ENCODE results near the gene SUMO4.

SUMO4 gene

DNA sequence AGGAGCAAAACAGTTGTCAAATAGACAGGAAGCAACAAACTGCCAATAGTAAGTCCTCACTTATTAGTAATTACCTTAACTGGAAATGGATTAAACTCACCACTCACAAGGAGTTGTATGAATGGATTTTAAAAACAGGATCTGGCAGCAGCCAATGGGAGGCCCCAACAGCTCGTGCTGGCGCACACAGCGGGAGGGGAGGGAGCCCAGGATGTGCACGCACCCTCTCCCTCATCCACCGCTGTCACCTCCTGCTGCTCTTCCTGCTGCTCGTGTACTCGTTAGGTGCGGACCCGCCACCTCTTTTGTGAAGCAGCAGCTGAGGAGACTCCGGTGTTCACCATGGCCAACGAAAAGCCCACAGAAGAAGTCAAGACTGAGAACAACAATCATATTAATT, at the start of gene SUMO4:
Gene SUMO4, plus strand, starts transcription at position 213 of the 400 bp plus-strand sequence. Its CDS starts 130 bp downstream, at position 343.
- no peak for DNase-seq (ENCODE audit: low read depth in 2 of 2)

DNA sequence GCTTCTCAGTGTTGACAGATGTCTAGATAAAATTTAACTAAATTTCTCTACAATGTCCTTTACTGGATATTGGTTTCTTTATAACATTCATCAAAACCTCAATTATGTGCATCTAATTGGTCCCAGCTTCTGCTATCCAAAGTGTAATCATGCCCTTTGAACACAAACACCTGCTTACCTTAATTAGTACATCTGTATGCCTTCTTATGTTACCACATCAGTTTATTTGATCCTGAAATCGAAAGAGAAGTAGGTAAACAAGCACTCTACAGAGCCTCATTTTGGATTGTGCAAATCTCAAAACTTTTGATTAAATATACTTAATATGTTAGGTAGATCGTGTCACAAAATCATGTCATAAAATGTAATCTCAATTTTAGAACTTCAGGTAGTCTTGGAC, 46.1 kb upstream of the SUMO4 start:
- DNase-seq (ENCODE audit: low read depth in 2 of 2) = no peak

DNA sequence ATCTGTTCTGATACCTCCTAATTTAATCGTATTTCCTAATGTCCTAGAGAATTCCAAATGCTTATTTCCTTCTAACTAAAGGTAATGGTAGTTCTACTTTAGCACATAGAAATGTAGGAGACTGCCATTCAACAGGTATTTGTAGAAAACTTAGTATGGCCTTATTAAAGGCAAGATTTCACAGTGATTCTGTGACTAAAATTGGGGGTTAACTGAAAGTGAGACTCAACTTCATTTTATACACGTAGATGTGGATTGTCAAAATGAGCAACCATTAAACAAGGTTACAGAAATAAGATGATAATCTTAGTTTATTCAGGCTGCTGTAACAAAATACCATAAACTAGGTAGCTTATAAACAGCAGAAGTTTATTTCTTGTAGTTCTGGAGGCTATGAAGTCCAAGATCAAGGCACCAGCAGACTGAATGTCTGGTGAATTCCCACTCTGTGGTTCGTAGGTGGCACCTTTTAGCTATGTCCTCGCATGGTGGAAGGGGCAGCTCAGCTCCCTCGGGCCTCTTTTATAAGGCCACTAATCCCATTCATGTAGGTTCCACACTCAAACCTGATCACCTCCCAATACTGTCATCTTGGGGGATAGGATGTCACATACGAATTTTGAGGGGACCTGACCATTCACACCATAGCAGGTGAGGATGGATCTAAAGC, 43.8 kb upstream of the SUMO4 start:
- DNase-seq (ENCODE audit: low read depth in 2 of 2) = no peak

DNA sequence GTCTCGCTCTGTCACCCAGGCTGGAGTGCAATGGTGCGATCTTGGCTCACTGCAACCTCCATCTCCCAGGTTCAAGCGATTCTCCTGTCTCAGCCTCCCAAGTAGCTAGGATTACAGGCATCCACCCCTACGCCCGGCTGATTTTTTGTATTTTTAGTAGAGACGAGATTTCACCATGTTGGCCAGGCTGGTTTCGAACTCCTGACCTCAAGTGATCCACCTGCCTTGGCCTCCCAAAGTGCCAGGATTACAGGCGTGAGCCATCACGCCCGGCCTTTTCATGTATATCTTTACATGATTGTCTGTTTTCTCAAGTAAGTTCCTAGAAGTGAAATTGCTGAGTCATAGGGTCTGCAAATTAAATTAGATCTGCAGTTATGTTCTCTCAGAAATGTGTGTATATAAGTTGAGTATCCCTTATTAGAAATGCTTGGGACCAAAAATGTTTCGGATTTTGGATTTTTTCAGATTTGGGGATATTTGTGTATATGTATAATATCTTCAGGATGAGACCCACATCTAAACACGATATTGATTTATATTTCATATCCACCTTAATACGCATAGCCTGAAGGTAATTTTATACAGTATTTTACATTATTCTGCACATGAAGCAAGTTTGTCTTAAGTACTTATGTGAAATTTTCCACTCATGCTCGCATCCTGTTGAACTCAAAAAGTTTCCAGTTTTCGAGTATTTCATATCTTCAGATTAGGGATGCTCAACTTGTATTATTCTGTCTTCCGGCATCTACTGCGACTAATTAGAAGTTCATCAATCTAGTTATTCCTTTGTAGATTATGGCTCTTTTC, 42.1 kb upstream of the SUMO4 start:
- no peak for DNase-seq (ENCODE audit: low read depth in 2 of 2)

DNA sequence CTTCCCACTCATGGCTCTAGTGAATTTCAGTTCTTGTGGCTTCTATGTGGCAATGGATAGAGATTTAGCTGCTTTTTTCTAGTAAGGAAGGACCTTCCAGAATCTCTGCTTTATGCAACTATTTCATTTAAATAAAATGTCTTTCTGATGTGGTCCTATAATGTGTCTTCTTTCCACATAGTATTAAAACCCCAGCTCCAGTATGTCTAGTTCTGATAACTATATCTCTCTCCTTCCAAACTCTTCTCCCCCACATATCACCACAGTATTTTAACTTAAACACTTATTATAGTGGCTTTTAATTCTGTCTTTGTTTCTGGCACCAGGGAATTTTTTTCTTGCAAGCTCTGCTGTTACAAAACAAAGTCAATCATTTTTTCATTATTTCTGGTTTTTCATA, 40.6 kb upstream of the SUMO4 start:
- no peak for DNase-seq (ENCODE audit: low read depth in 2 of 2)

DNA sequence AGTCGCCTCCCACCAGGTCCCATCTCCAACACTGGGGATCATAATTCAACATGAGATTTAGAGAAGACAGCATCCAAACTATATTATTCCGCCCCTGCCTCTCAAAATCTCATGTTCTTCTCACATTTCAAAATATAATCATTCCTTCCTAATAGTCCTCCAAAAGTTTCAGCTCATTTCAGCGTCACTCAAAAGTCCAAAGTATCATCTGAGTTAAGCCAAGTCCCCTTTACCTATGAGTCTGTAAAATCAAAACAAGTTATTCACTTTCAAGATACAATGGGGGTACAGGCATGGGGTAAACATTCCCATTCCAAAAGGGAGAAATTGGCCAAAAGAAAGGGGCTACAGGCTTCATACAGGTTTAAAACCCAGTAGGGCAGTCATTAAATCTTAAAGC, 39.5 kb upstream of the SUMO4 start:
- DNase-seq (ENCODE audit: low read depth in 2 of 2) = no peak

DNA sequence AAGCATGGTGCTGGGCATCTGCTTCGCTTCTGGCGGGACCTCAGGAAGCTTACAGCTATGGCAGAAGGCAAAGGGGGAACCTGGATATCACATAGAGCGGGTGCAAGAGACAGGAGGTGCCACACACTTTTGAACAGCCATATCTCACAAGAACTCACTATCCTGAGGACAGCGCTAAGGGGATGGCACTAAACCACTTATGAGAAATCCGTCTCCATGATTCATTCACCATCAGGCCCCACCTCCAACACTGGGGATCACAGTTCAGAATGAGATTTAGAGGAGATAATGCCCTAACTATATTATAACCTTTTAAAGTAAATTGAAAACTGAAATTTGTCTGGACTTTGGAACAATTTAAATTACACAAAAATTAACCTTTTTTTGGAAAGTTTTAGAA, 37.8 kb upstream of the SUMO4 start:
- peak in 1 of 2 donors; percentile 13 for DNase-seq (ENCODE audit: low read depth in 2 of 2)

DNA sequence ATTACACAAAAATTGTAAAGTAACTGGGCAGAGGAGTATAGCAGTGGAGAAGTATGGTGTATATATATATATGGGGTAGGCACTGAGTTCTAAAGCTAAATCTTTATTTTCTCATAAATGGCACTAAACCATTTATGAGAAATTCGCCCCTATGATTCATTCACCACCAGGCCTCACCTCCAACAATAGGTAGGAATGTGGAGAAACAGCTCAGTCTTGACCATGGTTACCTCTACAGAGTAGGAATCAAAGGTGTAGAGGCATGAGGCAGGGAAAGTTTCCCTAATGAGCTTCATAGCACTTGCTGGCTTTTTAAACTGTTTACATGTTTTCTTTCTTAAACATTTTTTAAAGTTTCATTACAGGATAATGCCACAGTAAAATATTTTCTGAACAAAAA, 36.9 kb upstream of the SUMO4 start:
- DNase-seq (ENCODE audit: low read depth in 2 of 2) = no peak

DNA sequence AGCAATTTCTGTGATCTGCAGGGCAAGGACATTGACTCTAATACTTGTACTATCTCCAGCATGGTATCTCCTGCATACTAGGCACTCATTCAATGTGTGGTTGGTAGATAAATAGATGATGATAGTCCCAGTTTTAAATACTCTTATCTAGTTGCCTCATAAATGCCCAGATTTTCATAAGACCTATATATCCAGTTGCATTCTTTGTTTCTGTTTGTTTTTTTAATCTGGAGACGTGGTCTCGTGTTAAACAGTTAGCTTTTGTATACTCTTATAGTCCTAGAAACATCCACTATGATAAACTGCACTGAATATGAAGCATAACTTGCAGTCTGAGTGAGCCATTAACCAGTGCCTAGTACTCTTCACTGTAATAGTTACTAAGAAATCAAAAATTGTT, 35.5 kb upstream of the SUMO4 start:
- no peak for DNase-seq (ENCODE audit: low read depth in 2 of 2)

DNA sequence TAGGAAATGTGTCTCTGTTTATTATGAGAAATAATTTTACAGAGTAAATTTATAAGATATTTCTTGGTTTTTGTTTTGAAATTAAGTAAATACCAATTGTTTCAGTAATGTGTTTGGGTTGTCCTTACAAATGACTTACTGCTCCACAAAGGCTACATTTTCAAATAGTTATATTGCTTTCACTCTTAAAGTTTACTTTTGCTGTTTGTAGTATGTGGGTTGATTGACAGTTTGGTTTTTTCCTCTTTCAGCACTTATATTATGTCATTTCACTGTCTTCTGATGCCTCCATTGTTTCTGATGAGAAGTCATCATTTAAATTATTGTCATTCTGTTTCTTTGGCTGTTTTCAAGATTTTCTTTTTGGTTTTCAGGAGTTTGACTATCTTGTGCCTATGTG, 34.9 kb upstream of the SUMO4 start:
- DNase-seq (ENCODE audit: low read depth in 2 of 2) = no peak

DNA sequence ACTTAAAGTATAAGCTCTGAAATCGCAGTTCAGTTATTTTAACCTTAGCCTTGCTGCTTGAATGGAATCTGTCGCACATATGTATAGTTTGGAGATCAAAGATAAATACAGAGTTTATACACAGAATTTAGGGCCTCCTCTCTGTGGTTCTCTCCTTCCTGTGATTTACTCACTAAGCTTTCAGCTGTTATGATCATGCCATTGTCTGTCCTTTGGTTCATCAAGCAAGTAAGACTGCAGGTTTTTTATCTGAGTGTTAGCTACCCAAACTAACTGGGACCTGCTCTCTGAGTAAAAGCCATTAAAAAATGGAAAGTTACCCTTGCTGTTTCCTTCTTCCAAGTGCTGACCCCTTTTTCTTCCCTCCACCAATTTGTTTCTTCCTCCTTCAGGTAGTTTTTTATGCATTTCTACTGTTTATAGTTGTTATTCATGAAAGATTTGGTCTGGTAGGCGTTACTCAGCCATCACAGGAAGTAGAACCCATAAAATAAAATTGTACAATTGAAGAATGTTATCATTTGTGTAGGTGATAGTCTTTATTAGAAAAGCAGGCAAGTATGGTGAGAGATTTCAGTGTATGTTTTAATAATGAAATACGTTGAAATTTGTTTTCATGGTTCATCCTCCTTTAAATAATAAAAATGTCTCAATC, 33.7 kb upstream of the SUMO4 start:
- DNase-seq (ENCODE audit: low read depth in 2 of 2) = no peak

DNA sequence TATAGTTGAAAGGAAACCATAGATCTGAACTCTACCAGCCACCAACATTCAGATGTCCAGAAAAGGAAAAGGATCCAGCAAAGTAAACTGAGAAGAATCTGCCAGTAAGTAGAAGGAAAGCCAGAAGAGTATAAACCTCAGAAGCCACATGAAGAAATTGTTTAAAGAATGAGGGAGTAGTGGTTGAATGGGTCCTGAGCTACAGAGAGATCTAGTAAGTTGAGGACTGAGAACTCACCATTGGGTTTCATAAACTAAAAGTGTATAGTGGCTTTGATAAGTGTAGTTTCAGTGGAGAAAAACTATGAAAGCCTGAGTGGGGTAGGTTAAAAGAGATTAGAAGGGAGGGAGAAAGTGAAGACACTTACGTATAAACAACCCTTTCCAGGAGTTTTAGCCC, 32.0 kb upstream of the SUMO4 start:
- DNase-seq (ENCODE audit: low read depth in 2 of 2) = no peak

DNA sequence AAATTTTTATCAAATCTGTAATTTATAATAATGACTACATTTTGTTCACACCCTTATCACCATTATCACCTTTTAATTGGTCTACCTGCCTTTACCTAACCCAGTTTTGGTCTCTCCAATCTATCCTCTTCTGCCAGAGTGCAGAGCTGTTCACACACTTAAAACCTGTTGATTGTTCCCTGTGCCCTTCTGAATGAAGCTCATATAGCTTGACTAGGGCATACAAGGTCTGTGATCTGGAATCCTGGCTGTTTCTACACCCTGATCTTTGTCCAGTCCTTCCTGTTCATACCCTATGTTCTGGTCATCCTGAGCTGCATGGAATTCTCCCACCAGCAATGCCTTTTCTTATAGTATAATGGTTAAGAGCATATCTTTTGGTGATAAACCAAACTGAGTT, 28.9 kb upstream of the SUMO4 start:
- no peak for DNase-seq (ENCODE audit: low read depth in 2 of 2)

DNA sequence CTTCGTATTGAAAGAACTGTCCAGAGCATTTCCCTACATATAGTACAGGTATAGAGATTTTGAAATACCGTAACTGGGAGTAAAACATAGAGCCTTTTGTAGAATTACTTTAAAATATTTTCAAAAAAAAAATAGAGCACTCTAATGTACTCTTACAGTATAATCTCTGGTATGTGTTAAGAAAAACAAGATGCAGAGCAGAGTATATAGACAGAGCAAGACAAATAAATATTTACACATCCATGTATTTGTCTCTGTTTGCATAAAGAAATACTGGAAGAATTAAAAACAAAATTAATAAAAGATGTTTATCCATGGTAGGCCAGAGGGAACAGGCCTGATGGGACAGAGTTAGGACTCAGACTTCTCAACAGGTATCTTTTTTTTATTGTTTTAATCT, 28.0 kb upstream of the SUMO4 start:
- DNase-seq (ENCODE audit: low read depth in 2 of 2) = no peak

DNA sequence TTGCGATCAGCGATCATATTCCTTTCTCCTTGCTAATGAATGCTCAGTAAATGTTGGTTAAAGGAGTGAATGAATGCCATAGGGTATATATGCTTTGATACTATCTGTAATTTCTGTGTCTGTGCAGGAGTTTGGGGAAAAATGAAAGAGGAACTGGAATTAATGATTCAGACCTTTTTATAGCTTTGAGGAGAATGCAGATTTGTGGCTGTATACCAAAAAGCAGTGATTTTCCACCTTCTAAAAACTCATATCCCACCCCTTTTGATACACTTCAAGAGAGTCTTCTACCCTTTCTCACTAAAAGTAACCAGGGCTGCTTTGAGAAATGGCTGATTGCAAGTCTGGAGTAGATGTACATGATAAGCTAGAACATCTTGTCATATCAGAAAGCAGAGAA, 26.6 kb upstream of the SUMO4 start:
- DNase-seq (ENCODE audit: low read depth in 2 of 2) = no peak

DNA sequence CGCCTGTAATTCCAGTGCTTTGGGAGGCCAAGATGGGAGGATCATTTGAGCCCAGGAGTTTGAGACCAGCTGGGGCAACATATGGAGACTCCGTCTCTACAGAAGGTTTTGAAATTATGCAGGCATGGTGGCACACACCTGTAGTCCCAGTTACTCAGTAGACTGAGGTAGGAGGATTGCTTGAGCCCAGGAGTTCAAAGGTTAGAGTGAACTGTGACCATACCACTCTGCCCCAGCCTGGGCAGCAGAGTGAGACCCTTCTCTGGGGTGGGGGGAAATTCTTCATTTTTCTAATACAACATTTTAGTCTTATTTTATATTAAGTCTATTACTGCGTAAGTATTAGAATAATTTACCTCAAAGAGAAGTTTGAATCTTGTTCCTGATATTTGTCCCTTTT, 20.1 kb upstream of the SUMO4 start:
- DNase-seq (ENCODE audit: low read depth in 2 of 2) = no peak

DNA sequence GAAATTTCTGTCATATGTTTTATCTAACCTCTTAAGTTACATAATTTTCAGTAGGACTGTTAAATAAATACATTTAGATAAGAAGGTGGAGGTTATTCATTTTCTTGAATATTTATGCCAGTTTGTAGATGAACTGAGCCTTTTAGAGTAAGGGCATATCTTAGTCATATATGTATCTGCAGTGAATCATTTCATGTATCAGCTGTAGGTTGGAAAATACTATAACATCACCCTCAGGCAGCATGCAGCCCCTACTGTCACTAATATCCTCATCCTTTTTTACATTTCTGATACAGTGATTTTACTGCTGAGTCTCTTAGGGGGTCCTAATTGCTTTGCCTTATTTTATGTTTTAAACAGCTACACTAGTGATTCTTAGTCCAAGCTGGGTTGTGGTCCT, 19.5 kb upstream of the SUMO4 start:
- DNase-seq (ENCODE audit: low read depth in 2 of 2) = no peak

DNA sequence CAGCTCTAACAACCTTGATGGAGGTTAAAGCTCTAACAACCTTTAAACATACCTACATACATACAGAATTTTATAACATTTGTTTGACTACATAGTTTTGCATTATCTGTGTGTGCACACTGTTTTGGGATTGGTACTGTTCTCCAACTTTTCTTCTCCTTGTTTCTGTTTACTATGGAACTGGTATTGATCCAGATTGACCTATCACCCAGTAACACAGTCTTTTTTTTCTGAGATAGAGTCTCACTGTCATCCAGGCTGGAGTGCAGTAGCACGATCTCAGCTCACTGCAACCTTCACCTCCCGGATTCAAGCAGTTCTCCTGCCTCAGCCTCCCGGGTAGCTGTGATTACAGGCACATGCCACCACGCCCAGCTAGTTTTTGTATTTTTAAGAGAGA, 16.7 kb upstream of the SUMO4 start:
- no peak for DNase-seq (ENCODE audit: low read depth in 2 of 2)

DNA sequence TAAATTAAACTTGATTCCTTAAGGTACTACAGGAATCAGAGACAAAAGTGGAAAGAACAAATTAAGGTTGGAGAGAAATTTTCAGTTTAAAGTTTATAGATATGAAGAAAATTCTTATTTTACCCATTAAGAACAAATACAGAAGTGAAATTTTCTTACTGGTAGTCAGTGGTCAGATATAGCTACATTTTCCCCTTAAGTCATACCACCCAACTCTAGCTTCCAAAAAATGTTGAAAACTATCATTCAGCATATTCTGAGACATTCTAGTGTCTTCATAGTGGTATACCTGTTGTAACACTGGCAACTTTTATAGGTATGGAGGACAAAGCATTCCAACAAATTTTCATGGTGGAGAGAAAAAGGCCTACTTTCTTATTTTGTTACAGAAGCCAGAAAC, 15.6 kb upstream of the SUMO4 start:
- DNase-seq (ENCODE audit: low read depth in 2 of 2) = no peak

DNA sequence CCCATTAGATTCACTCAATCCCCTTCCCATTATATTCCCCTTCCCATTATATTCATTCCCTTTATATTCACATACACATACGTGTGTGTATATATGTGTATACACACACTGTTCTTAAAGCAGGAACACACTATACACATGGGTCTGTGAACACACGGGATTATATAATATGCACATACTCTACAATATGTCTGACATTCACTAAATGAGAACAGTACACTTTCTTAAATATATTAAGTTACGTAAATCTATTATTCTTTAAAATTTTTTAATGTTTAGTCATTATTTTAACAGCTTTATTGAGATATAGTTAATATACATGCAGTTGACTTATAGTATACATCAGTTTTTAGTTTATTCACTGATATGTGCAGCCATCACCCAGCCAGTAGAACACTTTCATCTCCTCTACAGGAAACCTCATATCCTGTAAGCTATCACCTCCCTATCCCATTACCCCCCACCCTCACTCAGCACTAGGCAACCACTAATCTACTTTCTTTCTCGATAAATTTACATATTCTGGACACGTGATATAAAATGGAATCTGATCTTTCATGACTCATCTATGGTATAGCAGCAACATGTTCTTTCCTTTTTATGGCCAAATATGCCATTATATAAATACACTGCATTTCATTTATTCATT, 13.9 kb upstream of the SUMO4 start:
- DNase-seq (ENCODE audit: low read depth in 2 of 2) = no peak

DNA sequence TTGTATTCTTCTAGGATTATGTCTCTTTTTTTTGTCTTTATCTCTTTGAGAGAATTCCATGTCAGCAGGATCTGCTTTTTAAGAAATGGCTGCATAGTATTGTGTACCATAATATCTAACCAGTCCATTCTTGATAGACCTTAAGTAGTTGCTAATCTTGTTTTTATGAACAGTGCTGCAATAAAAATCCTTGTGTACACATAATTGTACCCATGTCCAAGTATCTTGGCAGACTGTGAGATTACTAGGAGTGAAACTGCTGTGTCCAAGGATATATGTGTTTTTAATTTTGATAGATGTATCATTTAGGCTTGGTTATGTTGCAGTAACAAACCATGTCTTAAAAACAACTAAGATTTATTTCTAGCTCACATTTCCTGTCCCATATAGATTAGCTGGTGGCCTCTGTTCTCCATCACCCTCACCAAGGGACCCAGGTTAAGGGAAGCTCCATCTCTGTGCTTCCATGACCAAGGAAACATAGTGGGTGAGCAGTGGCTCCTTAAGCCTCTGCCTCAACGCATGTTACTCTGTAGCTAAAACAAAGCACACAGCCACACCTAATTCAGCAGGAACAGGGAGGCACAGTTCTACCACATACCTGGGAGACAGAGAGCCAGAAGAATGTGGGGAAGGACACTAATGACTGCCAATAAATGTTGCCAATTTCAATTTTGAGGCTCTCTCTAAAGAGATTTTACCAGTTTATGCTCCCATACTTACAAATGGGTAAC, 12.1 kb upstream of the SUMO4 start:
- DNase-seq (ENCODE audit: low read depth in 2 of 2) = no peak
